Stimulated activated effector memory CD8-positive, alpha-beta T cell treated with anti-CD3 and anti-CD28 coated beads, Interleukin-12 subunit alpha, Interleukin-12 subunit beta, amount 100 ng/mL, for 72 hours (primary cell): ENCODE measurements around the gene CARM1.
A peak's percentile ranks its signal among the peaks of the same experiment; 100 is the strongest.

Source experiments
- ATAC-seq: fragments of 150-1000 bp; cut with Tn5 transposase; 2 replicates; pipeline ENCODE4 v1.10.0; 2021
- DNase-seq, 2 donors: peaks; one replicate each; pipeline ENCODE4 v3.0.0; 2021 to 2022; ENCODE audit warnings: low spot score in 2 of 2
- H3K27ac Mint-ChIP-seq: one replicate; pipeline ENCODE4 v1.8.0; 2022; ENCODE audit warnings: mild to moderate bottlenecking, mixed read lengths
- H3K36me3 Mint-ChIP-seq: one replicate; pipeline ENCODE4 v1.8.0; 2022; ENCODE audit warnings: mild to moderate bottlenecking, mixed read lengths
- H3K4me1 Mint-ChIP-seq: one replicate; pipeline ENCODE4 v1.8.0; 2022; ENCODE audit warnings: mixed read lengths
- H3K4me3 Mint-ChIP-seq: one replicate; pipeline ENCODE4 v1.8.0; 2022; ENCODE audit warnings: mild to moderate bottlenecking, mixed read lengths
- H3K9me3 Mint-ChIP-seq: one replicate; pipeline ENCODE4 v1.8.0; 2022; ENCODE audit warnings: mixed read lengths

Gene CARM1

GRCh38 chr19:10870955-10871603, at the start of gene CARM1:
CARM1 (plus strand) TSS chr19:10871553; CDS start chr19:10871703, 150 bp downstream.
- H3K4me1 Mint-ChIP-seq = peaks cover 32% of the 10 kb centered on the region
- ATAC-seq (peak; percentile 91), DNase-seq (peak; percentile 99)
- peaks cover 27% of the 10 kb centered on the region for H3K36me3 Mint-ChIP-seq
- peak within 1 kb of the TSS; percentile 89 for H3K27ac Mint-ChIP-seq
- H3K9me3 Mint-ChIP-seq = no peaks in the 10 kb centered on the region
- H3K4me3 Mint-ChIP-seq = peak within 1 kb of the TSS; percentile 79

DNA sequence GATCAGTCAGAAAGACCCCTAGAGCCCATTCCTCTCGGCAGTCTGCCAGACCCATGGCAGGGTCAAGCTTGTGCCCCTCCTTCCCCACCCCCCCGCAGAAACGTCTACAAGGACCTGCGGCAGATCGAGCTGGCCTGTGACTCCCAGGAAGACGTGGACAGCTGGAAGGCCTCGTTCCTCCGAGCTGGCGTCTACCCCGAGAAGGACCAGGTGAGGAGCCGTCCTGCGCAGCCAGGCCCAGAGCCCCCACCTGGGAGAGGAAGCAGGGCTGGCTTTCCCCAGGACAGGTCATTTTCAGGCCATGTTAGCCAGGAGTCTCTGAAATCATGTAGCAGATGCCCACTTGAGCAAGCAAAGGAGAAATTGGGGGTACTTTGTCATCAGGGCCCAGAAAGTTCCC, 47.7 kb upstream of the CARM1 start:
- H3K4me1 Mint-ChIP-seq = peaks cover 16% of the 10 kb centered on the region
- H3K27ac Mint-ChIP-seq = peak overlapping the region; percentile 50
- H3K4me3 Mint-ChIP-seq = no peak overlapping the region

DNA sequence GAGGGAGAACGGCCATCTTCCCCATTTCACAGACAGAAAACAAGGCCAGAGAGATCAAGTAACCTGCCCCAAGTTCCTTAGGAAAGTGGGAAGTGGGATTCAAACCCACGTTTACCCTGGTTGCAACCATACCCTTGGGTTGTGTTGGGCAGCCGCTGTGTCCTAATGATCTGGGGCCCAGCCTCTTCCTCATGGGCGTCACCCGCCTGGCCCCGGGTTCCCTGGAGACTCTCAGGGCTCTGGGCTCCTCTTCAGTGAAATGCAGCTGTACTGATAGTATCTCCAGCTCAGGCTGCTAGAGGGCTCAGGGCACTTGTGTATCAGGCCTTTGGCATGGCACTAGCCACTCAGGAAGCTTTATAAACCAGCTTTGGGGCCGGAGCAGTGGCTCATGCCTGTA, 45.1 kb upstream of the CARM1 start:
- no peak overlapping the region for H3K4me3 Mint-ChIP-seq
- H3K36me3 Mint-ChIP-seq = peaks cover 97% of the 10 kb centered on the region
- ATAC-seq = no peak
- H3K27ac Mint-ChIP-seq = peak overlapping the region; percentile 54
- H3K9me3 Mint-ChIP-seq = no peaks in the 10 kb centered on the region
- DNase-seq = no peak
- no peaks in the 10 kb centered on the region for H3K4me1 Mint-ChIP-seq

More for the DNA sequence above, 47.7 kb upstream of the CARM1 start:
- H3K9me3 Mint-ChIP-seq = no peaks in the 10 kb centered on the region
- peaks cover 98% of the 10 kb centered on the region for H3K36me3 Mint-ChIP-seq
- no peak for ATAC-seq
- no peak for DNase-seq

DNA sequence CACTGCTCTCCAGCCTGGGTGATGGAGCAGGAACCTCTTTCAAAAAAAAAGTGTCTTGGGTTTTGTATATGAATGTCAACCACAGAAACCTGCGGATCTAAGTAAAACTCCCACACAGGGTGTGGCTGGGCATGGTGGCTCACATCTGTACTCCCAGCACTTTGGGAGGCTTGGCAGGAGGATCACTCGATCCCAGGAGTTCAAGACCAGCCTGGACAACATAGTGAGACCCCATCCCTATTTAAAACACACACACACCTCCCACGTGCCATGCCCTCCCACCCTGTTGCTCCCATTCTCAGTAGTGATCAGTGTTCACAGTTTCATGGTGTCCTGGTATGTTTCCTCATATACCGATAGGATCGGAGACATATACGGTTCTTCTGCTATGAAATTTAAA, 44.5 kb upstream of the CARM1 start:
- Mint-ChIP-seq H3K36me3 (peaks cover 97% of the 10 kb centered on the region), H3K4me1 (no peaks in the 10 kb centered on the region)

DNA sequence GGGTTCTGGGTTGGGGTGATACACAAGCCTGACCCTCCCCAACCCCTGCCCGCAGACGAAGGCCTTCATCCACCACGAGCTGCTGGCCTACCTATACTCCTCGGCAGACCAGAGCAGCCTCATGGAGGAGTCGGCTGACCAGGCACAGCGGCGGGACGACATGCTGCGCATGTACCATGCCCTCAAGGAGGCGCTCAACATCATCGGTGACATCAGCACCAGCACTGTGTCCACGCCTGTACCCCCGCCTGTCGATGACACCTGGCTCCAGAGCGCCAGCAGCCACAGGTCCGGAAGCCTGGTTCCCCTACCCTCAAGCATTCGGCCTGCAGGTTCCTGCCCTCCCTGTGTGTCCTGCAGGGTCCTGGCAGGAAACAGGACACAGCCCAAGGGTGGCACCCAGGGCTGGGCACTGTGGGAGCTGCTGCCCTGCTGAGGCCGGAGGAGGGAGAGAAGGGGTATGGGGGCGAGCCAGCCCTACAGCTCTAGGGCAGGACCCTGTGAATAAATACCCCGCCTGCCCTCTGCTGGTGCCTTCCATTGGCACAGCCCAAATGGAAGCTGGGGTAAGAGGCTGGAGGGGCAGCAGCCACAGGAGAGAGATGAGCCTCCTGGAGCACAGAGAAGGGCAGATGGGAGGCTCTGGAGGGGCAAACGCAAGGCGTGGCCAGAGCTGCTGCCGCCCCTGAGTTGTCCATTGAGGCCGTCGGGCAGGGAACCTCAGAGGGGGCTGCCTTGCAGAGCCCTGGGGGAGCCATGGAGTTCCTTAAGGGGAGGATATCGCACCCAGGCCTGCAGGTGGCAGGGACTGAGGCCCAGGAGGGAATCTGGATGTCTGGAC, 42.2 kb upstream of the CARM1 start:
- Mint-ChIP-seq H3K36me3 (peaks cover 97% of the 10 kb centered on the region), H3K27ac (peak overlapping the region; percentile 63), H3K4me1 (no peaks in the 10 kb centered on the region), H3K9me3 (no peaks in the 10 kb centered on the region), H3K4me3 (no peak overlapping the region)
- no peak for DNase-seq
- ATAC-seq = peak; percentile 38

More for the DNA sequence above, 44.5 kb upstream of the CARM1 start:
- H3K9me3 Mint-ChIP-seq = no peaks in the 10 kb centered on the region
- no peak overlapping the region for H3K4me3 Mint-ChIP-seq
- H3K27ac Mint-ChIP-seq = no peak overlapping the region
- no peak for DNase-seq
- no peak for ATAC-seq

- DNase-seq (no peak), ATAC-seq (no peak)
- H3K4me1 Mint-ChIP-seq = peaks cover under 1% of the 10 kb centered on the region
- H3K36me3 Mint-ChIP-seq = peaks cover 97% of the 10 kb centered on the region
- no peak overlapping the region for H3K4me3 Mint-ChIP-seq
- H3K27ac Mint-ChIP-seq = peak overlapping the region; percentile 63
- H3K9me3 Mint-ChIP-seq = no peaks in the 10 kb centered on the region
Observed at GRCh38 chr19:10829967-10830366, 41.4 kb upstream of the CARM1 start.

- ATAC-seq (no peak), DNase-seq (no peak)
- no peaks in the 10 kb centered on the region for H3K9me3 Mint-ChIP-seq
- H3K4me1 Mint-ChIP-seq = peaks cover 4% of the 10 kb centered on the region
- peaks cover 97% of the 10 kb centered on the region for H3K36me3 Mint-ChIP-seq
- no peak overlapping the region for H3K27ac Mint-ChIP-seq
- no peak overlapping the region for H3K4me3 Mint-ChIP-seq
Observed at GRCh38 chr19:10830370-10830769, 41.0 kb upstream of the CARM1 start.

DNA sequence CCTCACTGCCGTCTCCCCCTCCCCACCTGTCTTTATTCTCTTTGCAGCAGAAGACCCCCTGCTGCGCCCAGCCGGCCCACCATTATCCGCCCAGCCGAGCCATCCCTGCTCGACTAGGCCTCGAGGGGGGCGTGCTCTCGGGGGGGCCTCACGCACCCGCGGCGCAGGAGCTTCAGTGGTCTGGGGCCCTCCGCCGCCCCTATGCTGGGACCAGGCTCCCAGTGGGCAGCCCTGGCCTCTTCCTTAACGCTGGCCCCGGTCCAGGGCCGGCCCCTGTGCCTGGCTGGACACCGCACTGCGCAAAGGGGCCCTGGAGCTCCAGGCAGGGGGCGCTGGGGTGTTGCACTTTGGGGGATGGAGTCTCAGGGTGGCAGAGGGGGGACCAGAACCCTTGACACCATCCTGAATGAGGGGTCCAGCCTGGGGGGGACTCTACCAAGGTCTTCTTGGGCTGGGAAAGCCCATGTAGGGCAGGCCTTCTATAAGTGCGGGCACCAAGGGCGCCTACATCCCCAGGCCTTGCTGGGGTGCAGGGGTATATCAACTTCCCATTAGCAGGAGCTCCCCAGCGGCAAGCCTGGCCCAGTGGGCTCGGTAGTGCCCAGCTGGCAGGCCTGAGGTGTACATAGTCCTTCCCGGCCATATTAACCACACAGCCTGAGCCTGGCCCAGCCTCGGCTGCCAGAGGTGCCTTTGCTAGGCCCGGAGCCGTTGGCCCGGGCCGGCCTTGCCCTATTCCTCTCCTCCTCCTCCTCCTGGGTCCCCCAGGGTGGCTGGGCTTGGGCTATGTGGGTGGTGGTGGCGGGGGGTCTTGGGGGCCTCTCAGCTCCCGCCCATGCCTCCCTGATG, 40.2 kb upstream of the CARM1 start:
- H3K36me3 Mint-ChIP-seq = peaks cover 97% of the 10 kb centered on the region
- H3K4me1 Mint-ChIP-seq = peaks cover 12% of the 10 kb centered on the region
- no peak for ATAC-seq
- DNase-seq = no peak
- no peaks in the 10 kb centered on the region for H3K9me3 Mint-ChIP-seq
- H3K4me3 Mint-ChIP-seq = no peak overlapping the region
- H3K27ac Mint-ChIP-seq = peak overlapping the region; percentile 78

GRCh38 chr19:10831987-10832938, 39.1 kb upstream of the CARM1 start:
- peaks cover 20% of the 10 kb centered on the region for H3K4me1 Mint-ChIP-seq
- ATAC-seq (no peak), DNase-seq (no peak)
- H3K4me3 Mint-ChIP-seq = no peak overlapping the region
- H3K36me3 Mint-ChIP-seq = peaks cover 97% of the 10 kb centered on the region
- H3K27ac Mint-ChIP-seq = peak overlapping the region; percentile 78
- peaks cover 2% of the 10 kb centered on the region for H3K9me3 Mint-ChIP-seq

GRCh38 chr19:10832939-10833296, 38.4 kb upstream of the CARM1 start:
- DNase-seq = no peak
- H3K9me3 Mint-ChIP-seq = peaks cover 2% of the 10 kb centered on the region
- H3K4me3 Mint-ChIP-seq = no peak overlapping the region
- H3K4me1 Mint-ChIP-seq = peaks cover 20% of the 10 kb centered on the region
- no peak overlapping the region for H3K27ac Mint-ChIP-seq
- peaks cover 94% of the 10 kb centered on the region for H3K36me3 Mint-ChIP-seq
- ATAC-seq = no peak

DNA sequence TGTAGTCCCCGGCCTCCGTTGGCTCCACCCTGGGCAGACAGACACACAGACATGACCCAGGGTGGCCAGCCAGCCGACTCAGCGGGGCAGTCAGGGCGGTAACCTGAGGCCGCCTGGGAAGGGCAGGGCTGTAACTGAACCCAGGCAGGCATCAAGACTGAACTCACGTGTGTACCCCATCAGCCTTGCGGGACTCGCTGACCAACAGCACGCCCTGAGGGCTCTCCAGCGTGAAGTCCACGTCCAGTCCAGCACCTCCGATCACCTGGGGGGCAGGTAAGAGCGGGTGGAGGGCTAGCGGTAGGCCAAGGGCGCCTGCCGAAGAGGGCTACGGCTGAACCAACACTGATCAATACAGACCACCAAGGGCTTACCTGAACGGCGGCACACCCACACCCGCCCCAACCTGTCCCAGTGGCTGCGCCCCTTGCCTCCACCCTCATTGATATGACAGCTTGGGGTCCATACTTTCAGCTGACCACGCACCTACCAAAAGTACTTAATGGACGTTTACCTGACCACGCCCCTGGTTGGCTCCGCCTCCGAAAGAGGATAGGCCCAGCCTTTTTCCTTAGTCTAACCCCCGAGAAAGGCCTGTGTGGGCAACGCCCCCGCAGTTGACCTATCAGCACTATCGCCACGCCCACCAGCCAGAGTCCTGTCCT, 36.1 kb upstream of the CARM1 start:
- no peak for DNase-seq
- Mint-ChIP-seq H3K4me1 (peaks cover 20% of the 10 kb centered on the region), H3K9me3 (peaks cover 2% of the 10 kb centered on the region), H3K4me3 (peak overlapping the region; percentile 99), H3K27ac (peak overlapping the region; percentile 100), H3K36me3 (peaks cover 72% of the 10 kb centered on the region)
- ATAC-seq = no peak

DNA sequence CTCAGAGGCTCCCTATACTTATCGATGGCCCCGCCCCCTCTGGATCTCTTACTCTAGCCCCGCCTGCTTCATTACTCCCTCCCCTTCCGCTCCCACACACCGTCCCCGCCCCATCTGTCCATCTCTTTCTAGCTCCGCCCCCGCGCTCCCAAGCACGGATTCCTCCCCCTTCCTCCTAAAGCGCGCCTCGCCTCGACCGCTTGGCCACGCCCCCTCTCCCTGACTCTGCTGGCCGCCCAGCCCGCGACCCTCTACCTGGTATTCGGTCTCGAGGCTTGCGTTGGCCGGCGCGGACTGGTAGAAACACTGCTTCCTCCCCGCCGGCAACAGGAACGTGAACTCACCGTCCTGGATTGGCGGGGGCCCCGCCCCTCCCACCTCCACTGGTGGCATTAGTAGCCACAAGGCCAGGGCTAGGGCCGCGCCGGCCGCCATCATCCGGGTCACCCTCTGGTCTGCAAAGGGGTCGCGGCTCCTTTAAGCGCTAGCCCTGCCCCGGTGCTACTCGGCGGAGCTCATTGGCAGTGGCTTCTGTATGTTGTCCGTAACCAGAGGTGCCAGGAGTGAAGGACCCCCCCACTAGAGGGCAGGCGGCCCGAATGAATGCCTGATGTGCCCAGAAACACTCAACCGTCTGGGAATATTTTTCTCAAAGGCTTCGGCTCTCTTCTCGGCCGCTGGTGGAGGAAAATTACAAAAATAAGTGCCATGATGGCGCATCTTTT, 35.4 kb upstream of the CARM1 start, which contains the start of gene TMED1:
TSS of gene TMED1 (minus strand) at position 459 of the 725 bp plus-strand sequence. CDS start at position 438, 21 bp downstream.
- peaks cover 20% of the 10 kb centered on the region for H3K4me1 Mint-ChIP-seq
- DNase-seq (peak; percentile 84 to 99), ATAC-seq (peak; percentile 94)
- peak within 1 kb of the TSS; percentile 100 for H3K27ac Mint-ChIP-seq
- peak within 1 kb of the TSS; percentile 99 for H3K4me3 Mint-ChIP-seq
- H3K36me3 Mint-ChIP-seq = peaks cover 66% of the 10 kb centered on the region
- H3K9me3 Mint-ChIP-seq = peaks cover 2% of the 10 kb centered on the region
